NB4 (cell line): ENCODE results near the gene RBL2.

Experiments
- DNase-seq: peaks from one replicate; pipeline ENCODE4 v3.0.0; 2010; ENCODE audit warnings: low read depth
- H3K4me3 ChIP-seq: one replicate; pipeline ENCODE4 v1.5.1; 2011; ENCODE audit warnings: mild to moderate bottlenecking, low read depth, low read length, moderate library complexity
- MAX ChIP-seq: IDR thresholded peaks from 2 replicates; pipeline ENCODE4 v1.6.1; 2011; ENCODE audit warnings: low read depth, low read length
- MYC ChIP-seq: IDR thresholded peaks from 2 replicates; pipeline ENCODE4 v1.6.1; 2011; ENCODE audit warnings: low read depth, low read length
- POLR2A ChIP-seq: IDR thresholded peaks from 2 replicates; pipeline ENCODE4 v1.6.1; 2011; ENCODE audit warnings: mild to moderate bottlenecking; ENCODE audit not compliant: insufficient read length; ENCODE audit errors: extremely low read depth
- TF ChIP-seq, protein P1 (sequence below): IDR thresholded peaks from one replicate; pipeline ENCODE4 v1.5.1; 2012; ENCODE audit warnings: low read depth, low read length

Gene RBL2

GRCh38 chr16:53504665-53505064 lies 70.4 kb downstream of the RBL2 start:
- DNase-seq, result peak; percentile 21
- TF ChIP-seq MAX (no peak), MYC (no peak), POLR2A (no peak)
- TF ChIP-seq, protein P1, sequence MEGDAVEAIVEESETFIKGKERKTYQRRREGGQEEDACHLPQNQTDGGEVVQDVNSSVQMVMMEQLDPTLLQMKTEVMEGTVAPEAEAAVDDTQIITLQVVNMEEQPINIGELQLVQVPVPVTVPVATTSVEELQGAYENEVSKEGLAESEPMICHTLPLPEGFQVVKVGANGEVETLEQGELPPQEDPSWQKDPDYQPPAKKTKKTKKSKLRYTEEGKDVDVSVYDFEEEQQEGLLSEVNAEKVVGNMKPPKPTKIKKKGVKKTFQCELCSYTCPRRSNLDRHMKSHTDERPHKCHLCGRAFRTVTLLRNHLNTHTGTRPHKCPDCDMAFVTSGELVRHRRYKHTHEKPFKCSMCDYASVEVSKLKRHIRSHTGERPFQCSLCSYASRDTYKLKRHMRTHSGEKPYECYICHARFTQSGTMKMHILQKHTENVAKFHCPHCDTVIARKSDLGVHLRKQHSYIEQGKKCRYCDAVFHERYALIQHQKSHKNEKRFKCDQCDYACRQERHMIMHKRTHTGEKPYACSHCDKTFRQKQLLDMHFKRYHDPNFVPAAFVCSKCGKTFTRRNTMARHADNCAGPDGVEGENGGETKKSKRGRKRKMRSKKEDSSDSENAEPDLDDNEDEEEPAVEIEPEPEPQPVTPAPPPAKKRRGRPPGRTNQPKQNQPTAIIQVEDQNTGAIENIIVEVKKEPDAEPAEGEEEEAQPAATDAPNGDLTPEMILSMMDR, result no peak
- H3K4me3 ChIP-seq, result peak overlapping the region; percentile 77

DNA sequence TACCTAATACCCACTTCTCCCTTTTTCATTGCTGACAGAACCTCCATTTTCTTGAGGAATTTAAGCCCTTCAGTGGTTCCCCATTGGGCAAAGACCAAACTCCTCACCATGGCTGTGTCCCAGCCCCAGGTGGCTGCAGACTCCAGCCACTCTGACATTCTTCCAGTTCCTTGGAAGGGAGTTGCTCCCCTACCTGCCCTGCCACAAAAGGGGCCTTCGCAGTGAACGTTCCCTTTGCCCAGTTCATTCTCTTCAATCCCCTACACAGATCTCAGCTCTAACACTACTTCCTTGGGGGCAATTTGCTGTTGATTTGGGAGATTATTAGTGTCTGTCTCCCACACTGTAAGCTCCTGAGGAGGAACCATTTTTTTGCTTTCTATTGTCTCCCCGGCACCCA lies 72.0 kb downstream of the RBL2 start:
- H3K4me3 ChIP-seq, result no peak overlapping the region
- DNase-seq, result no peak
- TF ChIP-seq MAX (no peak), MYC (no peak), POLR2A (no peak)
- TF ChIP-seq, protein P1, result no peak

DNA sequence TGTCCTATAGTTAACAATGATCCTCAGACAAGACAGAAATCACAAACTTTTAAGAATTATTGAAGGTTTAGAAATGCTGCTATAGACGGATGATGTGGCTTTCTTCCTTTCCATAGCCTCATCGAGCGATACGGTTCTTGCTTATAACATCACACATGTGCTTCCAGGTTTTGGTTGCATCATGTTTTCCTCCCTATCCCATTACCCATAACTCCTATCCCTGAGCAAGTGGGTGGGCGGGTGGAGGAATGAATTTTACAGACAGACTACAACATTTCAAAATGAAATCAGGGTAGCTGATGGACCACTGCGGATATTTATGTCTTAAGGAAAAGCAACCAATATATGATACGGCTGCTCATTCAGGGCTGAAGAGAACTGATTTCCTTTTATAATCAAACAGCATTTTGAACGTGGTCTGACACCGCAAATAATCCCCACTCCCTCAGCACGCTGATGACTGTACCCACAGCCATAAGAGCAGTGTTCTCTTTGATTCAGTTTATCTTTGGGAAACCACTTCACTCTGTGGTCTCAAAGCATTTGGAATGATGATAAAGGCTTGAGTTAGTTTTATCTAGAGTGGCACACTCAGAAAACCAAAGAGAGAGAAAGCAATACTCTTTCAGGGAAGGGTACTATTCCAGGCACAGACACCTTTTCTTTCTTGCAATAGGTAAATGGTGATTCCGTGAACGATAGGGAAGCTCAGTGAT lies 73.4 kb downstream of the RBL2 start:
- TF ChIP-seq, protein P1, result no peak
- no peak for TF ChIP-seq POLR2A
- no peak for TF ChIP-seq MYC
- no peak for TF ChIP-seq MAX
- no peak for DNase-seq

DNA sequence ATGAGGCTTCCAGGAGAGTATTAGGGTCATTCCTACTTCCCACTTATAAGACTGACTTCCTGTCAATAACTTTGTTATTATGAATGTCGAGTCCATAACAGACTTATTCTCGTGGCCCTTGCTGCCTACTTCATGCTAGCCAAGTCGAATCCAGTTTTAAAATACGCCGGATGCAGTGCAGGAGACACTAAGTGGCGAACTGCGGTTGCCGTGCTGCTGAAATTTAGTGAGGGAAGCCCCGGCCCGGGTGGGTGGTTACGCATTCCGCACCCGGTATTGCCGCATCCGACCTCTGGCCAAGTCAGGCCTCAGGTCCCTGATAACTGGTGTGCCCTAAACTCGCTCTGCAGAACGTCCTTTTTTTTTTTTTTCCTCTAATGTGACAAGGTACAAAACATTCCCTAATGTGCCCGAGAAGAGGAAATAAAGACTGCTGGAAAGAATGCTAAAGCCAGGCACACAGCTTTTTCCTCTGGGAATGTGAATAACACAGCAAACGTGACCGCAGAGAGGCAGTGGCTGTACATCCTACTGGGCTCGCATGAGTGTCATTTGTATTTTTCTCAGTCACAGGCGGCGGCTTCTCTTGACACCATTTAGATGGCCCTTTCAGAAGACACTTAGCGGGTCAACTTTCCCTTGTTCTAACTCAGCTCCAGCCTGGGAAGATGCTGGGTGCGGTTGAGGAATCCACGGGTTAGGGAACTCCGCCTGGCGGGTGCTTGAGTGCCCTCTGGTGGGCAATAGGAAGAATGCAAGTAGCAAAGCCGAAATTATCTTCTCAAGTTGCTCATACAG lies 75.8 kb downstream of the RBL2 start:
- H3K4me3 ChIP-seq, result no peak overlapping the region
- DNase-seq, result peak; percentile 71
- no peak for TF ChIP-seq MAX
- TF ChIP-seq, protein P1, result peak; percentile 94

More for the DNA sequence above, 73.4 kb downstream of the RBL2 start:
- H3K4me3 ChIP-seq, result no peak overlapping the region

- DNase-seq, result no peak
- no peak overlapping the region for H3K4me3 ChIP-seq
- TF ChIP-seq MAX (no peak), MYC (no peak), POLR2A (no peak)
- TF ChIP-seq, protein P1, result no peak
Observed at GRCh38 chr16:53510704-53511070, 76.4 kb downstream of the RBL2 start.
